HG03095 (cell line): Measurements from ENCODE around the gene PGC.

Experiments used
- ATAC-seq: cut with Tn5 transposase; IDR thresholded peaks from one replicate; pipeline ENCODE4 v1.9.1; 2021; ENCODE audit warnings: moderate library complexity; ENCODE audit not compliant: unreplicated experiment

Gene PGC

DNA sequence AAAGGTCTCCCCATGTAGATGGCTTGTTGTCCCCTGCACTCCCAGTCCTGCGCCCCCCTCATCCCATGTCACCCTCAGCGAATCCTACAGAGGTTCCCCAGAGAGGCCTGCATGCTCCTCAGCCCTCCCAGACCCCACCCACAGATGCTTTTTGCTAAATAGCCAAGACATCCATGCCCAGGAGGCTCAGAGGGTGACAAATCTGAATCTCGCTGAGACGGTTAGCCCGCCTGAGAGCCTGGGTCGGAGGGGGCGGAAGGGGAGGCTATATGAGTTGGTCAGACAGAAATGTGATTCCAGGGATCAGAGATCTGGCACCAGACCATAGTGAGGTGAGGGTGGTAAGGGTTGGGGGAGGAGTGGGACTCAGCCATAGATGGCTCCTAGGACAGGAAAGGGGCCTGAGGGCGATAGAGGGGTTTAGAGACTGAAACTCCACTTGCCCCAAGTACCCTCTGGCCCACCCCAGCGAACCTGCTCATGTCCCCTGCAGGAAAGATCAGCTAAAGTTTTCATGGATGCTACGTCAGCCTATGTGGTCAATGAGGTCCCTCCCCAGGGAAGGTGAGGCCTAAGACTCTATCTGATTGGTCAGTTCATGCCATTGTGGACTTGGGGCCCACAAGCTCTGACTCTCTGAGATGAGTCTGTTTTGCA is 45.0 kb downstream of the PGC start:
- ATAC-seq, result no peak

DNA sequence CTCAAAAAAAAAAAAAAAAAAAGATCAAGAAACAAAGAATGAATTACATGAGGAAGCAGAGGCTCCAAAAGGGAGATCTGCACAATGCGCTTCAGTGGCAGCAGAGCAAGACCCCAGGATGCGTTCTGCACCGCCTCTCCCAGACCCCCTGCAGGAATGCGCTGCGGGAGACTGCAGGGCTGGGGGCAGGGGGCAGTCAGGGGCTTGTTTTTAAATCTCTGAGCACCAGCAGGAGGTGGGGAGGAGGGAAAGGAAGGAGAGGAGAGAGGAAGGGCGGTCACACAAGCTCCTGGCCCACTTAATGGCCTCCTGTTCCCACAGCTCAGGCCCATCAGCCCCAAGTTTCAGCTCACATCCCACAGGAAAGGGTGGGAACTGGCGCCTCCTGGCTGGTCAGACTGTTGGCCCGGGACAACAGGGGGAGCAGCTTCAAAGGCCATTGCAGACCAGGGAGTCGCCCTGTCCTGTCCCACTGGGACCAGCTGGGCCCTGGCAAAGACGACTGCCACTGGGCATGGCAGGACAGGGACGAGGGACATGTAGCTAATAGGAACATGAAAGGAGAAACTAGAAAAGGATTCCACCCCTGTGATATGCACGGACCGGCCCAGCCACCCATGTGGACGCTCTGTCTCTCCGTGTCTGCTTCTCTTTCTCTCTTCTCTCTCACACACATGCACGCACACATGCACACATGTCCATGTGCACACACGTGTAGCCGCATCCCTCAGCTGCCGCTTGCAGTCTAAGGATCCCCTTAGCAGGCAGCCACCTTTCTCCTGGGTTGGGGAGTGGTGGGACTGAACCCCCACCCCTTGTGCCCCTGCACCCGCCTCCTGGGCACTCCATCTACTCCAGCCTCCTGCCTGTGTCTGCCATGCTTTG is 46.5 kb downstream of the PGC start:
- no peak for ATAC-seq

DNA sequence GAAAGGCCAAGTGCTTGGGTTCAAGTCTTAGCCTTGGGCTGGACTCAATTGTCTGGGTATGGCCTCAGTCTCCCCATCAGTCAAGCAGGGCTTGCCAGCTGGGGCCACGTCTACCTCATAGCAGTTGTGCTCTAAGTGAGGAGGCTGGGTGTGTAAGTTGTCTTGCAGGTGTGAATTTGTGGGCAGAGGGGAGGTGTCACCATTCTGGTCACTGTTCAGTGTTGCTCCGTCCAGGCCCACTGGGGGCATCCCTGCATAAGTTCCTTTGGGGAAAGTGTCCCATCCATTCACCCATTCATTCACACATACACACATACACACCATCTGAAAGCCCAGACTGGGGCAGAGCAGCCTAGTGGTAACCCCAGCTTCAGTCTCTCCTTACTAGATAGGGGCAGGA is 48.1 kb downstream of the PGC start:
- no peak for ATAC-seq

GRCh38 chr6:41697861-41698781 is 49.1 kb downstream of the PGC start:
- no peak for ATAC-seq

GRCh38 chr6:41696788-41697187 is 50.4 kb downstream of the PGC start:
- no peak for ATAC-seq

GRCh38 chr6:41695825-41696224 is 51.4 kb downstream of the PGC start:
- ATAC-seq, result no peak

- ATAC-seq, result no peak
Observed at GRCh38 chr6:41694815-41695526, 52.2 kb downstream of the PGC start.

- ATAC-seq, result no peak
Observed at GRCh38 chr6:41693281-41694240, 53.6 kb downstream of the PGC start.

- no peak for ATAC-seq
Observed at GRCh38 chr6:41692730-41693129, 54.5 kb downstream of the PGC start.

GRCh38 chr6:41692080-41692675 is 55.0 kb downstream of the PGC start:
- ATAC-seq, result no peak

- no peak for ATAC-seq
Observed at GRCh38 chr6:41691426-41692079, 55.6 kb downstream of the PGC start.

DNA sequence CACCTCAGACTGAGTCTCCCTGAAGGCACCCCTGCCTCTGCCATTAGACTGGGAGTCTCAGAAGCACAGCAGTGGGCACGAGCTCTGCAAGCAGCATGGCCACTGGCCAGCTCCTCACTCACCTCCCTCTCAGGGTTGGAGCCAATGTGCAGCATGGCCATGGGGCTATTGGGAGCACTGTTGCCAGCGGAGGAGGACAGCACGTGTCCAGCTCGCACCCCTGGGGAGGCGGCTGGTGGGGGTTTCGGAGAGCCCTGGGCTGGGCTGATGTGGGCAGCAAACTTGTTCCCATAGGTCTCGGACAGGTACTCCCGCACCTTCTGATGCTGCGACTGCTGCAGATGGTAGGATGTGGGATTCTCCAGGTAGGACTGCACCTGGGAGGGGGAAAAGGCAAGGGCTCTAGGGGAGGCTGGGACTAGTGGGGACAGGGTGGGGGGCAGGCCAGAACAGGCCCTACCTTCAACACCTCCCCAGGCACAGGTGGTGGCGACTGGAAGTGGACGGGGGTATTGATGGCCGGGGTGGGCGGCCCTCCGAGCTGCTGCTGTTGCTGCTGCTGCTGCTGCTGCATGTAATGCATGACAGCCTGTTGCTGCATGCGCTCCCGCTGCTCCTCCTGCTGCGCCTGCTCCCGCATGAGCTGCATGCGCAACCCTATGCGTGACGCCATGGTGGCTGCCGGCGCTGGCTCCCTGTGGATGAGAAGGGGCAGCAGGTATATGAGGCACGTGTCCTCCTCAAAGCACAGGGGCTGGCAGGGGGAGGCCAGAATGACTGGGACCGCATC is 56.5 kb downstream of the PGC start:
- ATAC-seq, result no peak

DNA sequence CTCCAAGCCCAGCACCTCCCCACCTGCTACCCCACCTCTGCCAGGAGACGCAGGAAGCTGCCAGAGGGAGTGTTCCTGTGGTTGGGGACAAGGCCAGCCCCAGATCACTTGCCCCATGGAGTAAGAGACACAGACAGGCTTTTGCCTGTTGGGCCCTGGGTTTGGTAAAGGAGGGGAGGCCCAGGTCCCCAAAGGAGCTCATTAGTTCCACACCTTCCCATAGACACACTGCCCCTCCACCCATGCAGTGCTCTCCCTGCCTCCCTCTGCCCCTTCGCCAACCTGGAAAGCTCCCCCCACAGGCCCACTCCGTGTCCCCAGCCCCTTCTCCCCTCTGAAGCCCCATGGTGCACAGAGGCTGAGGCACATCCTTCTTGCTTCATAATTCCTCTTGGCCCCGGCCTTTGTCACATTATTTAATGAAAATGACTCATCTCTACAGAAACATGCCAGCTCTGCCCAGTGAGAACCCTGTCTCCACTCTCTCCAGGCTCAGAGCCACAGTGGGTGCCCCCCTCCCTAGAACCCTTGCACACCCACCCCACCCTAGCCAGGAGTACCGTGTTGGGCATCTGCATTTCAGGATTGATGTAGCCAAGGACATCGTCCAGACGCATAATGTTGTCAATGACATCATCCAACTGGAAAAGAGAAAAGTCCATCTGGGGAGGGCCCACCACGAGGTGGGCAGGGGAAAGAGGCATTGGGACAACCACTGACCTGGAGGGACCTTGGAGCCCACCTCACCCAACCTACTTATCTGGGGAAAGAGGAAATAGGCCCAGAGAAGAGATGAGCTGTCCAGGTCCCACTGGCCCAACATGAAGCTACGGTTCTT is 57.8 kb downstream of the PGC start:
- ATAC-seq, result no peak

DNA sequence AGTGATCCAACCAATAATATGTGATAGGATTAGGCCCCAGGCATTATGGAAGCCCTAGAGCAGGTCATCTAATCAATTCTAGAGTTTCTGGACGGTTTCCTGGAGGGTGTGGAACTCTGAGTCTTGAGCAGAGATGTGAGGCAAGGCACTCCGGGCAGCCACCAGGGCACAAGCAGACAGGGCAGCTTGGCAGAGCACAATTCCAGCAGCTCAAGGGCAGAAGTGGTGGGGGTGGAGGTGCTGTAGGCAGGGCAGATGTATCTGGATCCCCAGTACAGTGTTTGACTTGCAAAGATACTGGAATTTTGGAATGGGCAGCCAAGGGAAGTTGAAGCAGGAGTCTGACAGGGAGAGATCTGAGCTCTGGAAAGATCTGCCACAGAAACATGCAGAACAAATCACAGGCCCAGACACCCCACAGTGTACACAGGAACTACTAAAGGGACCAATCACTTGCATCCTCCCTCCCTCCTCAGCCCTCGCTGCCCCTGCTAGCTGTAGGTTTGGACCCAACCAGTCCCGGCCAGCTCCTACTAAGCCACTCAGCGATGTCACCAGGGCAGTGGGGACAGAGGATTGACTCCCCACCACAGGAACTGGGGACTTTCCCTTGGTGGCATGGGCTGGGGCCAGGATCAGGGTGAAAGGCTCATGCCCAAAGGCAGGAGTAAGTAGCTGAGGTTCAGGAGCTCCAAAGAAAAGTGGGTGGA is 58.8 kb downstream of the PGC start:
- ATAC-seq, result no peak

DNA sequence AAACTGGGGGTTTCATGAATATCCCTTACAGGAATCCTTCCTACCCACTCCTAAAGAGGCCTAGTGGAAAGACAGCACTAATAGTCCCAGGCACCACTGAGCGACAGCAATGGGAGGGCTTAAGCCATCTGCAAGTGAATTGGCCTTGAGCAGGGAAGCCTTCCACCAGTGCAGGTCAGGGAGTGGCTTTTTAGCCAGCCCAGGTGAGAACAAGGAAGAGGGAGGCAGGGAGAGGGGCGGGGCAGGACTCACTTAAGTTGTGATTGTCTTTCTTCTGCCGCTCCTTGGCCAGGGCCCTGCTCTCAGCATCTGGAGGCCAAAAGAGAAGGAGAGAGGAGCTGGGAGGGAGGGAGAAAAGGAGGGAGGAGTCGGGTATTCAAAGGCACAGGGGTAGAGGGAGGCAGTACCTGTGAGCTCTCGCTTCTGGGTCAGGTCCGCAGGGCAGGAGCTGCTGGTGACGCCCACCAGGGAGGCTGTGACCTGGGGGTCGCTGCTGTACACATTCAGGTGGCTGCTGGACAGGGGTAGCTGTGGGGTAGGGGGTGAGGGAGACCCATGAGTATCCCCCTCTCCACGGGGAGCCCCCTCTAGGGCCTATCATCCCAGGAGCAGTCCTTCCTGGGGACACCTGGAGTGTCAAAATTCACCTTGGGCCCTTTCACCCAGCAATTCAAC is 59.6 kb downstream of the PGC start:
- ATAC-seq, result no peak
